HK-2 (cell line): Measurements from ENCODE around the gene OR14A2.
"Not testable (repeated sequence)": the region's sequence is repeated elsewhere in the genome, so short reads cannot be mapped to it uniquely, and the experiment has no call there.

Experiments
- DNase-seq: peaks from one replicate; pipeline ENCODE4 v3.0.0-alpha.2; 2018; ENCODE audit not compliant: unreplicated experiment

The OR14A2 gene

GRCh38 chr1:247748041-247748440 is at the start of gene OR14A2:
TSS of gene OR14A2 (minus strand) at chr1:247748141.
- DNase-seq = no peak

GRCh38 chr1:247797518-247797917 is 49.6 kb upstream of the OR14A2 start:
- no peak for DNase-seq

- no peak for DNase-seq
Measured at GRCh38 chr1:247769603-247770002, 21.7 kb upstream of the OR14A2 start.

- DNase-seq = no peak
Measured at GRCh38 chr1:247760456-247760855, 12.5 kb upstream of the OR14A2 start, which contains the start of gene OR1C1. TSS of gene OR1C1 (minus strand) at chr1:247760556. CDS start at chr1:247758406, 2,150 bp downstream.

GRCh38 chr1:247754311-247754710 is 6.4 kb upstream of the OR14A2 start:
- DNase-seq = not testable (repeated sequence)

GRCh38 chr1:247749870-247750269 is 1.9 kb upstream of the OR14A2 start:
- DNase-seq = no peak

GRCh38 chr1:247747616-247748015 is 325 bp downstream of the OR14A2 start:
- DNase-seq = no peak

GRCh38 chr1:247746391-247746935 is 1.5 kb downstream of the OR14A2 start:
- no peak for DNase-seq

GRCh38 chr1:247742215-247742760 is 5.7 kb downstream of the OR14A2 start:
- not testable (repeated sequence) for DNase-seq

GRCh38 chr1:247741756-247742155 is 6.2 kb downstream of the OR14A2 start:
- no peak for DNase-seq

- DNase-seq = no peak
Measured at GRCh38 chr1:247740721-247741120, 7.2 kb downstream of the OR14A2 start.

- DNase-seq = no peak
Measured at GRCh38 chr1:247738315-247738714, 9.6 kb downstream of the OR14A2 start, which contains the start of gene OR14K1. TSS of gene OR14K1 (plus strand) at chr1:247738615. CDS start at chr1:247738615, 0 bp downstream.

GRCh38 chr1:247721222-247721621 is 26.7 kb downstream of the OR14A2 start:
- DNase-seq = no peak

GRCh38 chr1:247716546-247716945 is 31.4 kb downstream of the OR14A2 start, which contains the start of gene OR6F1:
TSS of gene OR6F1 (minus strand) at chr1:247716646. CDS start at chr1:247712755, 3,891 bp downstream.
- no peak for DNase-seq

- DNase-seq = no peak
Measured at GRCh38 chr1:247713753-247714152, 34.2 kb downstream of the OR14A2 start.

GRCh38 chr1:247710681-247711080 is 37.3 kb downstream of the OR14A2 start:
- not testable (repeated sequence) for DNase-seq

- DNase-seq = no peak
Measured at GRCh38 chr1:247701338-247701737, 46.6 kb downstream of the OR14A2 start.

GRCh38 chr1:247681288-247681897 is 66.5 kb downstream of the OR14A2 start:
- DNase-seq = peak; percentile 24

GRCh38 chr1:247680171-247680570 is 67.8 kb downstream of the OR14A2 start:
- no peak for DNase-seq

GRCh38 chr1:247679639-247680038 is 68.3 kb downstream of the OR14A2 start, which contains the start of gene OR13G1:
TSS of gene OR13G1 (minus strand) at chr1:247679739. CDS start at chr1:247673041, 6,698 bp downstream.
- no peak for DNase-seq
